ENCODE measurements around the gene SNAPC4.
"Not testable (repeated sequence)": the region's sequence is repeated elsewhere in the genome, so short reads cannot be mapped to it uniquely, and the experiment has no call there.

The SNAPC4 gene

DNA sequence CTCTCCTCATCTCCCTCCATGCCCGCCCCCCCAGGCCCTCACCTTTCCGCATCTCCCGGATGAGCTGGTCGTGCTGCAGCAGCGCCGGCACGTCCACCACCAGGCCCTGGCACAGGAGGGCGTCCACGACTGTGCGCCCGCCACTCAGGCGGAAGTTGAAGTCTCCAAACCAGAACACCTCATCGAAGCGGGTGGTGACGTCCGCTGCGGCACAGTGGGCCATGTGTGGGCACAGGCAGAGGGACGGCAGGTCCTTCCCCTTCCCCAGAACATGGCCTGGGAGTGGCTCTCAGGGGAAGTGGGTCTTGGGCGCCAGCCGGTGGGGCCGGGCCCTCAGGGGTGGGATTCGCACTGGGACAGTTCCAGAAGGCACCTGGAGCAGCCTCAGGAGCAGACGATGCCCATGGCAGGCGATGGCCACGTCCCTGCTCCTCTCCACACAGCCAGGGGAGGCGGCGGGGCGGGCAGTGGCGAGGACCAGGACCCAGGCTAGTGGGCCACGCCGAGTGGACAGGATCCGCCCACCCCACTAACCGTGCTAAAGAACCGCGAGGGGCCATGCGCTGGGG lies 31.9 kb upstream of the SNAPC4 start:
- no peak for DNase-seq

DNA sequence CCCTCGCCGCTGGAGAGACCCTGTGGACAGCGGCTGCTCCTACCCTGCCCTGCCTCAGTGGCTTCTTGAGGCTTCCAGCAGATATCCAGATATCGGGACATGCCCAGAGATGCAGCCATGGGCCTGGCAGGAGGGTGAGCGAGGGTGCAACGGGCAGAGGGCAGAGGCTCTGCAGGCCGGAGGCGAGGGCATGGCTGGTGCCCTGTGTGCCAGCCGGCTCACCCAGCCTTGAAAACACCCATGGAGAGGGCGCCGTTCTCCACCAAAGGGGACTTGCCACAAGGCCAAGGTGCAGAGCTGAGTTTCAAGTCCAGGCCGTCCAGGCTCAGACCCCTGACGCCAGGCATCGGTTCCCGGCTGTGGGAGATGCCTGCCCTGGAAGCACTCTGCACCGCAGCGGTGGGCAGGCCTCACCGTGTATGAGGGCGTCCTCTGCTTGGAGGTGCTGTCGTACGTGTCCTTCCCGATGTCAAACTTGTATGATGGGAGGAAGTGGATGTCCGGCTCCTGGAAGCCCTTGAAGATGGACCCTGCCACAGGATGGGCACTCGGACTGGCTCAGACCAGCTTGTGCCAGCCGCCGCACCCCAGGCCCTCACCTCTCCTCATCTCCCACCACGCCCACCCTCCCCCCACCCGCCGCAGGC lies 30.7 kb upstream of the SNAPC4 start:
- DNase-seq: no peak

DNA sequence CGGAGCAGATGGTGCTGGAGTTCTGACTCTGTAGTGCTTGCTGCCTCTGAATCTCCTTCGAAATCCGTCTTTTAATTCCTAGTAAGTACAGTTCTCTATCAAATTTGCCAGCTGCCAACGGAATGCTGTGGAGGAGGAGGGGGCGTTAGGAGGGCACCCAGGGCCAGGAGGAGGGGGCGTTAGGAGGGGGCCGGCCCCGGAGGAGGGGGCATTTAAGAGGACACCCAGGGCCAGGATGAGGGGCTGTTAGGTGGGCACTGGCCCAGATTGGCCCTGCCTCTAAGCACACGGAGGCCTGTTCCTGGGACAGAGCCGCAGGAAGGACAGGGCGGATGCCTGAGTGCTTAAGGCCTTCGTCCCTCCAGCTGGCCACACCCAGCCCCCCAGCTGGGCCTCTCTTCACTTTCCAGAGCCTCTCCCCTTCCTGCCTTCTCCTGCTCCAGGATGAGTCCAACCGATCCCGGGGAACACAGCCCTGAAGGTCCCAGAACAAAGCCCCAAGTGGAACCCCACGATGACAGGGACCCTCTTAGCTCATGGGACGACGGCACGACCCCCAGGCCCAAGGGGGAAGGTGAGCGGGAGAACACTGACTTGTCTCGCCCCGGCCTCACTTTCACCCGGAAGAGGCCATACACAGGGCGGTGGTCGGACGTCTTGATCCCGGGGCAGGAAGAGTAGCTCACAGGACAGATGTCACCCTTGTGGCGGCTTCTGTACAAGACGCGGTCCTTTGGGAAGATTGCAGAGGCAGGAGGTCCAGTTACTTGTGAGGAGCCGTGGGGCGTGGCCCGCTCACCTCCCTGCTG lies 29.9 kb upstream of the SNAPC4 start:
- no peak for DNase-seq

DNA sequence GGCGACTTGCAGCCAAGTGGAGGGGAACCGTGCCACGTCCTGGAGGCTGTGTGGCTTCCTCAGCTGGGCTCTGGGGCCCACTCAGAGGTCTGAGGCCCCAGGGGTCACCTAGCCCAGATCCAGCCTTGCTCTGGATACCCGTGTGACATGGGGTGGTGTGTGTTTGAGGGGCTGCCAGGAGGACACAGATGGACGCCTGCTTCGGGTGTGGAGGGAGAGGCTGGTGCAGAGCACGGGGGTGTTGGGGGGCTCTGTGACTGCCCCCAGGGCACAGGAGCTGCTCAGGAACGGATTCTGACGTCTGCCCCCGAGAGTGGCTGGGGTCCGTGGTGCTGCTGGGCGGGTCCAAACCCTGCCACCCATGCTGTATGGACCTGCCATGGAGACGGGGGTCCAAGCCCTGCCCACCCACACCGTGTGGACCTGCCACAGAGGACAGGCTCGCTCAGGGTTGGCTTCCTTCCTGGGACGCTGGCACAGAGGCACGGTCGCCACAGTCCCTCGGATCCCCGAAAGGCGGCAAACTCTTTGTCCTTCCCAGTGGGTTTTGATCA lies 29.2 kb upstream of the SNAPC4 start:
- no peak for DNase-seq

DNA sequence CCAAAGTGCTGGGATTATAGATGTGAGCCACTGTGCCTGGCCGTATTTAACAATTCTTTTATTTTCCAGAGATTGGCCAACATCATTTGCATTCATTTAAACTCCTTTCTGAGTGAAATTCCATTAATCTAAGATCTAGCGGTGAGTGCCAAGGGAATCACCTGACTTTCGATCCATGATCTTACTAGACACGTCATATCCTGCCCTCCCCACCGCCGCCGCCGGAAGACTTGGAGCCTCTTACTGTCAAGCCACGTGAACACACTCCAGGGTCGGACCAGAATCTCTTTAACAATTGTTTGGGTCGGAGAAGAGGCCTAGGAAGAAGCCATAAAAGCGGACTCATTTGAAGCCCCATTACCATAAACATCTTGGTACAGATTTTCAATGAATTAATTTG lies 26.8 kb upstream of the SNAPC4 start:
- DNase-seq: no peak

DNA sequence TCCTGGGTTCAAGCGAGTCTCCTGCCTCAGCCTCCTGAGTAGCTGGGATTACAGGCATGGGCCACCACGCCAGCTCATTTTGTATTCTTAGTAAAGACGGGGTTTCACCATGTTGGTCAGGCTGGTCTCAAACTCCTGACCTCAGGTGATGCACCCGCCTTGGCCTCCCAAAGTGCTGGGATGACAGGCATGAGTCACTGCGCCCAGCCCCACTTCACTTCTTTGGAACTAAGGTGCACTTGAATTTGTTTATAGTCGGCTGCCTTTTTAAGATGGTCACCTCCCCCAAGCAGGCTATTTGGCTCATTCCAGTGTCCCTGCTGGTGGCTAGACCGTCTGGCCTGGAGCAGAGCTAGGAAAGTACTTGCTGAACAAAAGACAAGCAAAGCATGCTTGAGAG lies 25.4 kb upstream of the SNAPC4 start:
- DNase-seq: not testable (repeated sequence)

DNA sequence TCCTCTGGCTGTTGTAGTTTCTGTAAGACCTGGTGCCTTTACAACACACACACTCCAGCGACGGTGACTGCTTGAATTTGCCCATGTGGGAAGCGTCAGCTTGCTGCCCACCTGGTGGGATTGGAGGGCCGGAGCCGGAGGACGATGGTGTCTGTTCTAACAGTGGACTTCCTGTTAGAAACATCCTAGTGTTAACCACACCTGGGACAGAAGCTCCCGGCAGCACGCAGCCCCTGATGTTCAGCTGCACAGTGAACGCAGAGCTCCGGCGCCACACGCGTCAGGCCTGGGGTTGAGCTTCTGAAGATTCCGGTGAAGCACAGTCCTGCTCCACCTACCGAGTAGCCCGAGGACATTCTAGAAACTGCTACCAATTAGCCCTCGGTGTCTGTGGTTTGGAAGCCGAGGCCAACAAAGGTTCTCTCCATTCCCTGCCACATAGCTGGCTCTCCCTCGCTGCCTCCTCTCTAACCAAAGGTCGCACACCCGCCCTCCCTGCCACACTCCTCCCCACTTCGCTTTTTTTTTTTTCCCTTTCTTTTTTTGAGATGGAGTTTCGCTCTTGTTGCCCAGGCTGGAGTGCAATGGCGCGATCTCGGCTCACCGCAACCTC lies 24.9 kb upstream of the SNAPC4 start:
- no peak for DNase-seq

DNA sequence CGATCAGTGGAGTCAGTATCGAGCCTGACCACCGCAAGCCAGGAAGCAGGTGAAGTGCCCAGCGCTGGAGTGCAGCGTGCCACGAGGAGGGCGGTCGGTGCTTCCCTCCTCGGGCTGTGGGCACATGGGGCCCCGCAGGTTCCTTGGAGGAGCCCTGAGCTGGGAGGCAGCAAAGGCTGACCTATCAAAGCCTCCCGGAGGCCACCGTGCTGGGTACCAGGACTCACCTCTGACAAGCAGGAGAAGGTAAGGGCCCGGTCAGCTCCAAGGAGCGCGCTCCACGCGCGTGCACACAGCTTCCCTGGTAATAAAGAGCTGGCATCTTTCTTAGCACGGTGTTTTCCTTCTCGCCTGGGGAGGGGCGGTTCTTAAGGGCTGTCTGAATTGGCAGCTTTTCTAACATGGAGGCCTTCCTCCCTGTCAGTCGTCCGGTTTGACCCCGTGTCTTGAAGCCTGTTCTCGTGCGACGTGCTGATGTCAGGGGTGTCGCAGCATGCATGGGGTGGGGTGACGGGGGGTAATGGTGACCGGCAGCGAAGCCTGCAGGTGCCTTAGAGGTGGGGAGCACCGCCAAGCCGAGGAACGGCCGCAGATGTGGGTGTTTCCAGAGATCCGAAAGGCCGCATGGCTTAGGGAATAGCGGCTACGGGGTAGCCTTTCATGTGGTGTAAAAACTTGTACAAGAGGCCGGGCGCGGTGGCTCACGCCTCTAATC lies 23.6 kb upstream of the SNAPC4 start:
- DNase-seq: no peak

DNA sequence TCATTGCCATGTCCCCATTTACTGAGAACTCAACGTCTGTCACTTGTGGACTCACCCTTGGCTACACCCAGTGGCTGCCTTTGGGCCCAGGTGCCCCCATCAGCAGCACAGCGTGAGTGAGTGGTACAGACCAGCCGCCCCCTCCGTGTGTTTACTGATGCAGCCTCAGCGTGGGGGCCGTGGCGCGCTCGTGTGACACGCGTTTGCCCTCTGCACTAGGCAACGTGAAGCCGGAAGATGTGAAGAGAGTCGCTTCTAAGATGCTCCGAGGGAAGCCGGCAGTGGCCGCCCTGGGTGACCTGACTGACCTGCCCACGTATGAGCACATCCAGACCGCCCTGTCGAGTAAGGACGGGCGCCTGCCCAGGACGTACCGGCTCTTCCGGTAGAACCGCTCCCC lies 22.9 kb upstream of the SNAPC4 start:
- DNase-seq: no peak

DNA sequence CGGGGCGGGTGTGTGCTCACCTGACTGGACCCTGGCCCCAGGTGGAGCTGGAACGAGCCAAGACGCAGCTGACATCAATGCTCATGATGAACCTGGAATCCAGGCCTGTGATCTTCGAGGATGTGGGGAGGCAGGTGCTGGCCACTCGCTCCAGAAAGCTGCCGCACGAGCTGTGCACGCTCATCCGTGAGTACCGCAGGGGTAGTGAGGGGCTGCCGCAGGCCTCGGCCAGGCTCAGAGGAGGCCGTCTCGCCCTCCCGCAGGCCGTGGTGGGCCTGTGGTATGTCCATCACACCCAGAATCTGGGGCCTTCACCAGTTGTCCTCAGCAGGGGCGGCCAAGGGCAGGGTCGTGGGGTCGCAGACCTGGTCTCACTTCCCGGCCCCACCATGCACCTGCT lies 21.8 kb upstream of the SNAPC4 start:
- DNase-seq: no peak

DNA sequence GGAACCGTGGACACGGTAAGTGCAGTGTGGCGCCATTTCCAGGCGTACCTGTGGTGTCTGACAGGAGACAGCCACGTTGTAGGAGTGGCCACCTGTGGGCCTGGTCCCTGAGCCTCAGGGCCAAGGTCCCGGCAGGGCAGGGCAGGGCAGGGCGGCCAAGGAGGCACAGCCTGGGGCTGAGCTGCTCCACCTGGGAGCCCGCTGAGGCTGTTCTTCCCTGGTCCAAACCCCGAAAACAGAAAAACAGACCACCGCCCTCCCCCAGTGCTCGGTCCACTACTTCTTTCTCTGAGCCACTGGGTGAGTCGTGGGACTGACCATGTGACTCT lies 19.1 kb upstream of the SNAPC4 start:
- no peak for DNase-seq

DNA sequence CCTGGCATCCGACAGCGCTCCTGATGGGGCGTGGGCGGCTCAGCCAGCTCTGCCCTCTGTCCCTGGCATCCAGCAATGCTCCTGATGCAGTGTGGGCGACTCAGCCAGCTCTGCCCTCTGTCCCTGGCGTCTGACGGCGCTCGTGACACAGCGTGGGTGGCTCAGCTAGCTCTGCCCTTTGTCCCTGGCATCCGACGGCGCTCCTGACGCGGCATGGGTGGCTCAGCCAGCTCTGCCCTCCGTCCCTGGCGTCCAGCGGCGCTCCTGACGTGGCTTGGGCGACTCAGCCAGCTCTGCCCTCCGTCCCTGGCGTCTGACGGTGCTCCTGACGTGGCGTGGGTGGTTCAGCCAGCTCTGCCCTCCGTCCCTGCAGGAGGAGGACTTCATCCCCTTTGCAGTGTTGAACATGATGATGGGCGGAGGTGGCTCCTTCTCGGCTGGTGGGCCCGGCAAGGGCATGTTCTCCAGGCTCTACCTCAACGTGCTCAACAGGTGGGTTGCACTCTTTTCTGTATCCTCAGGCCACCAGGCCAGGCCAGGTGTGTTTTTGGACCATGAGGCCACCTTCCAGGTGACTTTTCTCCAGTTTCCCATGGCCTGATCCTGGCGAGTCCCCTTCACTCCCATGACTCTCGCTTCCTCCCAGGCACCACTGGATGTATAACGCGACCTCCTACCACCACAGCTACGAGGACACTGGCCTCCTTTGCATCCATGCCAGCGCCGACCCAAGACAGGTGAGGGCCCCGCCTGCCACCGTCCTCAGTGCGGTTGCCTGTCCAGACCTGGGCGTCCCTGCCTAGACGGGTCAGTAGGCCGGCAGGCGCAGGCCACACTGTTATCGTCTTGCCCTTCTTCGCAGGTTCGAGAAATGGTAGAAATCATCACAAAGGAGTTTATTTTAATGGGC lies 18.5 kb upstream of the SNAPC4 start:
- DNase-seq: no peak

DNA sequence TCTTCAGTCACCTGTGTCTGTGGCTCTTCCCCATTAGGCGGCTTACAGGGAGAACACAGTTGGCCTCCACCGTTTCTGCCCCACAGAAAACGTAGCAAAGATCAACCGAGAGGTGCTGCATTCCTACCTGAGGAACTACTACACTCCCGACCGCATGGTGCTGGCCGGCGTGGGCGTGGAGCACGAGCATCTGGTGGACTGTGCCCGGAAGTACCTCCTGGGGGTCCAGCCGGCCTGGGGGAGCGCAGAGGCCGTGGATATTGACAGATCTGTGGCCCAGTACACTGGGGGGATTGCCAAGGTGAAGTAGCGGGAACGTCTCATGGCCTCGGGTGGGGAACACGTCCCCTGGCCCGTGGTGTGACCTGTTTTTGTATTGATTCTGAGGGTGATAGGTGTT lies 16.9 kb upstream of the SNAPC4 start:
- no peak for DNase-seq

DNA sequence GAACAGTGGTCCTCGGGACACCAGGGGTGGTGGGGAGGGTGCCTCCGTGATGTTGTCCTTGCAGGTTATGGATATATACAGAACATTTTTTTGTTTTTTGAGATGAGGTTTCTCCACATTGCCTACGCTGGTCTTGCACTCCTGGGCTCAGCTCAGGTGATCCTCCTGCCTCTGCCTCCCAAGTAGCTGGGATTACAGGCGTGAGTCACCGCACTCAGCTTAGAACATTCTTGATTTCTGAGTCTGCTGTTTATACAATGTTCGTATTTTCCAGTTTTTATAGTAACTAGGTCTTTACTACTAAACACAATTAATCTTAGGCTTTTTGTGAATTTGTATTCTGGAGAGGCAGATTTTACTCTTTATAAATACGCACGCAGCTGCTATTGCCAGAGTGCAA lies 16.5 kb upstream of the SNAPC4 start:
- no peak for DNase-seq

DNA sequence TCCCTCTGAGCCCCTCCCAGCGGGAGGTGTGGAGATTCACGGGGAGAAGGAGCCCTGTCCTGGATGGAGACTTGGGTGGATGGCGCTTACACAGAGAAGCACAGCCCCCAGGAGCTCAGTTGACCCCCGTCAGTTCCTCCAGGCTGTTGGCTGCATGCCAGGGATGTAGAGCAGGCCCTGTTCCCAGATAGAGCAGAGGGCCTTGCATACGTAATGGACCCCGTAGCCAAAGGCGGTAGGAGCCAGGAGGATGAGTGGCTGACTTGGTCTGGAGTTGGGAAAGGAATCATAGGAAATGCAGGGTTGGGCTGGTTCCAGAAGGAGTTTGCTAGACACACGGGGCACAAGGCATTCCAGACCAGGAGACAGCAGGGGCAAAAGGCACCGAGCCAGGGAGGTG lies 13.0 kb upstream of the SNAPC4 start:
- no peak for DNase-seq

DNA sequence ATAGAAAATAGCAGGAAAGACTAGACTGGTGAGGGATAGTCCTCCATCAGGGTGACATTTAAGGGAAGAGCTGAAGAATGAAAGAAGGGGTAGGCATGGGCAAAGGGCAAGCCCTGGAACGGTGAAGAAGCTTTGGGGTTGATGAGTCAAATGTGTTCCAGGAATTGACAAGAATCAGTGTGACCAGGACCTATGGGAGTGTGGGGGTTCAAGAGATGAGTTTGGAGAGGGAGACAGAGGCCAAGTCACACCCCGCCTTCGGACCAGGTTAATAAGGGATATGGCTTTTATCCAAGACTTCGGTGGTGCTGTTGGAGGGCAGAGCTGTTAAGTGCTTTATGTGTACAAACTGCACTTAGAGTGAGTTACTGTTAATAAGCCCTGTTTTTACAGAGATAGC lies 11.4 kb upstream of the SNAPC4 start:
- no peak for DNase-seq

DNA sequence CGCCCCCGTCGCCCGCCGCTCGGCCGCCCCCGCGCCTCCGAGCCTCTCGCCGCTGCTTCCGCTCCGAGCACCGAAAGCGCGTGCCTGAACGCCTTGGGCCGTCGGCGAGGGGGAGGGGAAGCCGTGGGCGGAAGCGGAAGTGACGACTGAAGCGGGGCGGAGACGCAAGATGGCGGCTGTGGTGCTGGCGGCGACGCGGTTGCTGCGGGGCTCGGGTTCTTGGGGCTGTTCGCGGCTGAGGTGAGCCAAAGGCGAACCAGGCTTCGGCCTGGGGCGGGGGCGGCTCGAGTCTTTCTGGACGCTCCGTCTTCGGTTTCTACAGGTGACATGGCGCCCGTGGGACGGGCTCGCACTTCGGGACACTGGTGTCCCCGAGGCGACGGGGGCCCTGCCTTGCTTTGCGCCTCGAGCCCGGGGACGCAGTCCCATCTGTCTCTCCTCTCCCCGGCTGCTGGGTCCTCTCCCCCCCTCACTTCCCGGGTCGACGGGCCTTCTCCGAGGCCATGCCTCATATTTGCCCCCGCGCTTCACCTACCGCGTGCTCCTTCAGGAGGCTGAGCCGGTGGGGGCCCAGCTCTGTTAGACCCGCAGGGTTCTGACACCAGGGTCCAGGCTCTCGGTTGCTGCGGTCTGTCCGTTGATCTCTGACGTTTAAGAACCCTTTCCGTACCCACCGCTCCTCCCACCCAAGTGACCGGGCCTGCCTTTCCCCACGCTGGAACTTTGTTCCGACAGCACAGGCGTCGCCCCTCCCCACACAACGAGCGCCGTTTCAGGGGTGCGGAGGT lies 10.7 kb upstream of the SNAPC4 start, which contains the start of the genes ENTR1 and PMPCA:
Gene ENTR1 (minus strand): TSS at position 115 of the 788 bp plus-strand sequence. CDS start 217 bp downstream, outside the sequence.
Gene PMPCA (plus strand): TSS at position 159 of the 788 bp plus-strand sequence. CDS start 11 bp downstream, at position 170.
- DNase-seq: peak; percentile 66

DNA sequence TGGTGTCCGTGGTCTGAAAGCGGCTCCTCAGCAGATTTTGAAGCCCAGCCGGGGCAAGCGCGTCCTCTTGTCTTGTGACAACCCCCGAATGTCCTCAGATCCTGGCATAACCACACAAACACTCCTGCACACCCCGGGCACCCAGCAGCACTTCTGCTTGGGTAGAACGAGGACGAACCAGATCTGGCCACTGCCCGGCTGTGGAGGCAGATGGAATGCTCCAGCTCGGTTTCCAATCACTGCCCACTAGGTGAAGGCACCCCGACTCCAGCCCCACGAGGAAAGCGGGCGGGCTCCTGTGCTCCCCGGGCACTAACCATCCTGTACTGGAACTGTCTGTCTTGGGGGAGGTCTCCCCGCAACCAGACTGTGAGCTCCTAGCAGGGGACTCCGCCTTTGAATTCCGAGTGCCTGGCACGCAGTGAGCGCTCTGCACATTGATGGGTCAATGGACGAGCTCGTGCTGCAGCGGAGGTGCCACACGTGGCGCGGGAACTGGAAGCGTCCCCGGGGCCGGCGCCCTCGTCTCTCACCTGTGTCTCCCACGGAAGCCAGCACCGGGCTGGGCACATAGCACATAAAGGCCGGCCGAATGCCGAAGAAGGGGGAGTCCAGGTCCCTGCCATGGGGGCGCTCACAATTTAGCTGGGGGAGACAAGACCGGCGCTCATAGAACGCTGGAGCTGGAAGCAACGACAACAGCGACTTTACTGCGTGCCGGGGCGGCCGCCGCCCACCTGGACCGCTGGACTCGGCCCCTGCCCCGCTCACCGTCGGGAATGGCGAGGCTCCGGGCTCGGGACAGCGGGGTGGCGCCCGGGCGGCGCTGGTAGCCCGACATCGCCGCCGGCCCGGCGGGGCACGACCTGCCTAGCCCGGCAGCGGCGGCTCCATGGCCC lies 9.8 kb upstream of the SNAPC4 start:
- DNase-seq: peak; percentile 25

DNA sequence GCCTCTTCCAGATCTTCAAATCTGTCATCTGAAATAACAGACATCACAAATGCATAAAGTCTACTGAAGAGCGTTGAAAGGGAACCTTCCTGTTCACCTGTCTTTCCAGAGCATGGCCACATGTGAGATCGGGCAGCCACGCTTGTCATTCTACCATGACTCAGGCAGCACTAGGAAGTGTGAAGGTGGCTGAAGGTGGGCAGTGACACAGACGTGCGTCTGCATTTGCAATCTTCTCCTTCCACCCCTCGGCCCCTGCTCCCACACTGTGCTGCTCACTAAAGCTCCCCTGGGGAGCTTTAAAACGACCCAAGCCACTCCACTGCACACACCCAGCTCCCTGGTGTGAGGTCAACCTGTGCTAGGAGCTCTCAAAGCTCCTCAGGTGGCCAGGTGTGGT lies 7.9 kb upstream of the SNAPC4 start:
- no peak for DNase-seq

DNA sequence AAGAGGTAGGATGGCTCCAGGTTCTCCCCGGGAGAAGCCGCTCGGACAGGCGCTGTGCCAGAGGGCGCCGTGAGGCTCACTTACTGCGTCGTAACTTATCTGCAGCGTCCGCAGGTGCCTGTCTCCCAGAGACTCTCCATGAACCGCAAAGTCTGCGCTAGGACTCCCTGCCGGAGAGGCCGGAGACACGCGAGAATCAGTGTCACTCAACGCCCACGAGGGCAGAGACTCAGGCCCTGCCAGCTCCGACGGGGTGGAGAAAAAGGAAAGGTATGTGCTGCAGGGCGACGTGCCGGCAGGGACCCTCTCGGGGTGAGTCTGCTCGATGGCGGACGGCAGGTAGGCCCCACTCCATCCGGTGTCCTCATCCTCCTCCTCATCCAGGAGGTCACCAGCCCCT lies 7.1 kb upstream of the SNAPC4 start:
- not testable (repeated sequence) for DNase-seq

Data from KG1 (cell line).